GM23248 (cell line): ENCODE results near the gene YTHDF2.

ENCODE experiments used
- EZH2 ChIP-seq: fragments of 200-600 bp; sonication (generic); IDR thresholded peaks from 2 replicates; pipeline ENCODE4 v1.6.1; 2018; ENCODE audit warnings: antibody characterized with exemption, mild to moderate bottlenecking; ENCODE audit not compliant: insufficient read depth, poor library complexity, severe bottlenecking
- EZH2phosphoT487 ChIP-seq: fragments of 200-600 bp; sonication (generic); IDR thresholded peaks from 2 replicates; pipeline ENCODE4 v1.6.1; 2018; ENCODE audit warnings: antibody characterized with exemption, moderate library complexity, mild to moderate bottlenecking, low read depth; ENCODE audit not compliant: insufficient read depth

DNA sequence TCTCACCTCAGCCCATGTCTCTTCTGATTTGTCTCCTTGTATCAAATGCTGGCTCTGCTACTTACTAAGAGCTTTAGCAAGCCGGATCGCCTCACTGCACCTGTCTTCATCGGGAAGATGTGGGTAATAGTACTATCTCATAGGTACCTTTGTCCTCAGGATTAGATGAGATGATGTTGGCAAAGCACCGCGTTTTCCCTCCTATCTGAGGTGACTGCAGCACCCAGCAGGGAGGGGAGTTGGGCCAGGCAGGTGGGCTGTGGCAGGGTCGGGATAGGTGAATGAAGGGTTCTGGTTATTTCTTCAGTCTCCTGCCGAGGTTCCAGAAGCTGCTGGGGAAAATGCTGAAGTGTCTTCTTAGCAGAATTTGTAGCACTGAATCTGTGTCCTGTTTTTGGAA is 80.4 kb downstream of the YTHDF2 start:
- TF ChIP-seq EZH2 = no peak
- TF ChIP-seq EZH2phosphoT487 = no peak
